K562 (cell line): ENCODE measurements around the gene ZNF296. TPM values are rescaled to one million over a fixed set of nuclear protein-coding genes. Genes with fewer than 3 reads are reported as not detected.

Experiments
- ARID3B ChIP-seq: fragments of 250-450 bp; sonication (Bioruptor Pico); IDR thresholded peaks from 2 replicates; pipeline ENCODE4 v1.4.0; 2020; ENCODE audit warnings: borderline replicate concordance
- BACH1 ChIP-seq: fragments of 200-800 bp; sonication (Bioruptor generic); IDR thresholded peaks from 2 replicates; pipeline ENCODE4 v1.6.1; 2016; ENCODE audit warnings: missing genetic modification characterization, missing compliant biosample characterization
- CBX3 ChIP-seq, 2 experiments: IDR thresholded peaks; 1 replicate in 1 of 2; 2 replicates in 1 of 2; pipeline ENCODE4 v1.6.1; 2012; ENCODE audit warnings: inconsistent platforms in 2 of 2, low read length in 2 of 2, borderline replicate concordance in 1 of 2, control low read depth in 1 of 2
- CBX5 ChIP-seq: IDR thresholded peaks from 2 replicates; pipeline ENCODE4 v1.6.1; 2014; ENCODE audit warnings: low read depth, borderline replicate concordance
- CTCFL ChIP-seq: IDR thresholded peaks from 2 replicates; pipeline ENCODE4 v1.6.1; 2011; ENCODE audit warnings: borderline replicate concordance, low read depth, mild to moderate bottlenecking, moderate library complexity, low read length; ENCODE audit not compliant: insufficient read depth, poor library complexity, severe bottlenecking
- FOS ChIP-seq: IDR thresholded peaks from 3 replicates; pipeline ENCODE4 v1.6.1; 2011; ENCODE audit not compliant: insufficient read length; ENCODE audit errors: extremely low read depth
- KLF13 ChIP-seq: fragments of 450-650 bp; IDR thresholded peaks from 2 replicates; pipeline ENCODE4 v1.6.1; 2016; ENCODE audit warnings: missing genetic modification characterization, low read depth, mild to moderate bottlenecking, missing compliant biosample characterization, moderate library complexity, borderline replicate concordance
- MAFF ChIP-seq: IDR thresholded peaks from 2 replicates; pipeline ENCODE4 v1.6.1; 2012; ENCODE audit warnings: low read length, improper control_type of control experiment
- MLLT1 ChIP-seq, 2 experiments: fragments of 450-650 bp; IDR thresholded peaks; 2 replicates each; pipeline ENCODE4 v1.6.1; 2016
- NFIX ChIP-seq: fragments of 250-450 bp; sonication (Bioruptor Pico); IDR thresholded peaks from 2 replicates; pipeline ENCODE4 v1.4.0; 2020; ENCODE audit warnings: low read depth, mild to moderate bottlenecking, moderate library complexity
- POU5F1 ChIP-seq: fragments of 150-350 bp; IDR thresholded peaks from 2 replicates; pipeline ENCODE4 v1.6.1; 2014; ENCODE audit warnings: borderline replicate concordance, low read length, low read depth, mild to moderate bottlenecking; ENCODE audit not compliant: partially characterized antibody
- PYGO2 ChIP-seq: fragments of 450-650 bp; IDR thresholded peaks from 2 replicates; pipeline ENCODE4 v1.6.1; 2016; ENCODE audit warnings: mild to moderate bottlenecking, missing genetic modification characterization, moderate library complexity, missing compliant biosample characterization
- RBBP5 ChIP-seq: fragments of 200-600 bp; sonication (generic); IDR thresholded peaks from 2 replicates; pipeline ENCODE4 v1.6.1; 2012; ENCODE audit warnings: borderline replicate concordance, mild to moderate bottlenecking, low read length, control low read depth, inconsistent platforms; ENCODE audit not compliant: insufficient read depth, poor library complexity, severe bottlenecking
- RBFOX2 ChIP-seq: fragments of 200-400 bp; formaldehyde crosslinking; IDR thresholded peaks from 2 replicates; pipeline ENCODE4 v1.6.1; 2017; ENCODE audit warnings: low read depth, mild to moderate bottlenecking, low read length, moderate library complexity
- SMARCA5 ChIP-seq: fragments of 450-650 bp; IDR thresholded peaks from 2 replicates; pipeline ENCODE4 v1.6.1; 2016
- STAT5B ChIP-seq: fragments of 250-450 bp; sonication (Bioruptor Pico); IDR thresholded peaks from 2 replicates; pipeline ENCODE4 v1.8.0; 2021; ENCODE audit warnings: mild to moderate bottlenecking, inconsistent platforms
- TGIF2 ChIP-seq: sonication (generic); formaldehyde crosslinking; IDR thresholded peaks from 2 replicates; pipeline ENCODE4 v1.8.1; 2022; ENCODE audit warnings: mild to moderate bottlenecking, missing genetic modification reagents, moderate library complexity
- polyA plus RNA-seq, 8 experiments: library from polyadenylated mRNA; depleted of rRNA in 4 of 8; stranded (reverse) in 5 of 8; unstranded in 3 of 8; fragments of >200 nt; fragmentation: Nextera tagmentation in 2 of 8; fragmentation: Illumina TruSeq in 1 of 8; extraction: Ambion mirVana in 2 of 8; extraction: Trizol in 1 of 8; gene quantifications; 2 replicates each; pipeline versions ENCODE4 v1.2.1 to v1.2.3, GENCODE V29; 2011 to 2014; ENCODE audit warnings: inconsistent platforms in 1 of 8, missing spikeins in 1 of 8
- total RNA-seq, 7 experiments: library from RNA; depleted of rRNA in 6 of 7; stranded (reverse); fragments of >200 nt in 6 of 7; fragmentation: Illumina TruSeq in 2 of 7; extraction: Trizol in 2 of 7; gene quantifications; 2 replicates each; pipeline versions ENCODE4 v1.2.1 to v1.2.3, GENCODE V29; 2011 to 2021; ENCODE audit warnings: low replicate concordance in 1 of 7
- TF ChIP-seq, protein P1 (sequence below): IDR thresholded peaks from 2 replicates; pipeline ENCODE4 v1.6.1; 2012; ENCODE audit warnings: low read depth, low read length, improper control_type of control experiment, borderline replicate concordance
- TF ChIP-seq, protein P2 (sequence below): fragments of 250-450 bp; sonication (Bioruptor Pico); IDR thresholded peaks from 2 replicates; pipeline ENCODE4 v1.8.0; 2022; ENCODE audit warnings: moderate library complexity, mild to moderate bottlenecking, inconsistent platforms

Gene ZNF296
- total and polyA plus RNA-seq, 9 of the 15 experiments (the other 6 are each of a cell fraction or from before 2014, with no cell fraction given): 0.03 to 8.8 (median 0.47) TPM; not detected in 1

GRCh38 chr19:45059258-45059965 lies 16.9 kb downstream of the ZNF296 start (continued):
- TF ChIP-seq STAT5B (CRISPR knock-in tag) (no peak), TGIF2 (CRISPR knock-in tag) (no peak), FOS (no peak), MAFF (no peak), RBFOX2 (0 out of 2 replicates have a peak, but pooled peaks have one; percentile 28), KLF13 (tag) (peak; percentile 38; the same call in 1 of the 2 replicates), CBX5 (no peak), SMARCA5 (no peak), CTCFL (peak; percentile 89), CBX3 (IDR thresholded peaks at IDR 0.05; ENCODE audit: borderline replicate concordance in 1 of 2, low read length in 2 of 2) (no peak), RBBP5 (no peak), BACH1 (tag) (no peak), POU5F1 (no peak), MLLT1 (IDR thresholded peaks at IDR 0.05) (no peak), PYGO2 (no peak), ARID3B (no peak), NFIX (CRISPR knock-in tag) (no peak)
- TF ChIP-seq, protein P1, sequence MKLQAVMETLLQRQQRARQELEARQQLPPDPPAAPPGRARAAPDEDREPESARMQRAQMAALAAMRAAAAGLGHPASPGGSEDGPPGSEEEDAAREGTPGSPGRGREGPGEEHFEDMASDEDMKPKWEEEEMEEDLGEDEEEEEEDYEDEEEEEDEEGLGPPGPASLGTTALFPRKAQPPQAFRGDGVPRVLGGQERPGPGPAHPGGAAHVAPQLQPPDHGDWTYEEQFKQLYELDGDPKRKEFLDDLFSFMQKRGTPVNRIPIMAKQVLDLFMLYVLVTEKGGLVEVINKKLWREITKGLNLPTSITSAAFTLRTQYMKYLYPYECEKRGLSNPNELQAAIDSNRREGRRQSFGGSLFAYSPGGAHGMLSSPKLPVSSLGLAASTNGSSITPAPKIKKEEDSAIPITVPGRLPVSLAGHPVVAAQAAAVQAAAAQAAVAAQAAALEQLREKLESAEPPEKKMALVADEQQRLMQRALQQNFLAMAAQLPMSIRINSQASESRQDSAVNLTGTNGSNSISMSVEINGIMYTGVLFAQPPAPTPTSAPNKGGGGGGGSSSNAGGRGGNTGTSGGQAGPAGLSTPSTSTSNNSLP: no peak
- TF ChIP-seq, protein P2, sequence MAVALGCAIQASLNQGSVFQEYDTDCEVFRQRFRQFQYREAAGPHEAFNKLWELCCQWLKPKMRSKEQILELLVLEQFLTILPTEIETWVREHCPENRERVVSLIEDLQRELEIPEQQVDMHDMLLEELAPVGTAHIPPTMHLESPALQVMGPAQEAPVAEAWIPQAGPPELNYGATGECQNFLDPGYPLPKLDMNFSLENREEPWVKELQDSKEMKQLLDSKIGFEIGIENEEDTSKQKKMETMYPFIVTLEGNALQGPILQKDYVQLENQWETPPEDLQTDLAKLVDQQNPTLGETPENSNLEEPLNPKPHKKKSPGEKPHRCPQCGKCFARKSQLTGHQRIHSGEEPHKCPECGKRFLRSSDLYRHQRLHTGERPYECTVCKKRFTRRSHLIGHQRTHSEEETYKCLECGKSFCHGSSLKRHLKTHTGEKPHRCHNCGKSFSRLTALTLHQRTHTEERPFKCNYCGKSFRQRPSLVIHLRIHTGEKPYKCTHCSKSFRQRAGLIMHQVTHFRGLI (CRISPR knock-in tag): no peak
